ENCODE results near the gene HKDC1.

The HKDC1 gene

DNA sequence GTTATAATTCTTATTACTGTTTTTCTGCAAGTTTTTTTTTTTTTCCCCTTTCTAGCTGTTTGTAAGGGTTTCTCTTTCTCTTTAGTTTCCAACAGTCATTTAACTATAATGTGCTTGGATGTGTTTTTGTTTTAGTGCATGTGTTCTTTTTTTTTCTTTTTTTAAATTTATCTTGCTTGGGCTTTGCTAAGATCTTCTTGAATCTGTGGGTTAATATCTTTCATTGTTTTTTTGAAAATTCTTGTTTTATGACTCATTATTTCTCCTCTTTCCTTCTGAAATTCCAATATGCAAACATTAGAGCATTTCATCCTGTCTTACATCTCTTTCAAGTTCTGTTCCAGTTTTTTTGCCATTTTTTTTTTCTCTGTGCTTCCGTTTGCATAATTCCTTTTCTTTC is 52.5 kb downstream of the HKDC1 start:
- TF ChIP-seq MAX (IDR thresholded peaks at IDR 0.05): no peak
- no peak for TF ChIP-seq FOXM1 (IDR thresholded peaks at IDR 0.05; ENCODE audit: borderline replicate concordance, low read depth)
- TF ChIP-seq ZBTB7A (IDR thresholded peaks at IDR 0.05; ENCODE audit: low read depth): no peak
- TF ChIP-seq YY1 (IDR thresholded peaks at IDR 0.05; ENCODE audit: low read depth): no peak
- TF ChIP-seq NFIC (IDR thresholded peaks at IDR 0.05): no peak
- no peak for TF ChIP-seq TCF12 (IDR thresholded peaks at IDR 0.05; ENCODE audit: low read depth)
- no peak for TF ChIP-seq EGR1 (IDR thresholded peaks at IDR 0.05)
- TF ChIP-seq CREB1 (IDR thresholded peaks at IDR 0.05; ENCODE audit: low read depth): no peak
- no peak for TF ChIP-seq EP300 (IDR thresholded peaks at IDR 0.05; ENCODE audit: borderline replicate concordance)
- TF ChIP-seq, protein P1, sequence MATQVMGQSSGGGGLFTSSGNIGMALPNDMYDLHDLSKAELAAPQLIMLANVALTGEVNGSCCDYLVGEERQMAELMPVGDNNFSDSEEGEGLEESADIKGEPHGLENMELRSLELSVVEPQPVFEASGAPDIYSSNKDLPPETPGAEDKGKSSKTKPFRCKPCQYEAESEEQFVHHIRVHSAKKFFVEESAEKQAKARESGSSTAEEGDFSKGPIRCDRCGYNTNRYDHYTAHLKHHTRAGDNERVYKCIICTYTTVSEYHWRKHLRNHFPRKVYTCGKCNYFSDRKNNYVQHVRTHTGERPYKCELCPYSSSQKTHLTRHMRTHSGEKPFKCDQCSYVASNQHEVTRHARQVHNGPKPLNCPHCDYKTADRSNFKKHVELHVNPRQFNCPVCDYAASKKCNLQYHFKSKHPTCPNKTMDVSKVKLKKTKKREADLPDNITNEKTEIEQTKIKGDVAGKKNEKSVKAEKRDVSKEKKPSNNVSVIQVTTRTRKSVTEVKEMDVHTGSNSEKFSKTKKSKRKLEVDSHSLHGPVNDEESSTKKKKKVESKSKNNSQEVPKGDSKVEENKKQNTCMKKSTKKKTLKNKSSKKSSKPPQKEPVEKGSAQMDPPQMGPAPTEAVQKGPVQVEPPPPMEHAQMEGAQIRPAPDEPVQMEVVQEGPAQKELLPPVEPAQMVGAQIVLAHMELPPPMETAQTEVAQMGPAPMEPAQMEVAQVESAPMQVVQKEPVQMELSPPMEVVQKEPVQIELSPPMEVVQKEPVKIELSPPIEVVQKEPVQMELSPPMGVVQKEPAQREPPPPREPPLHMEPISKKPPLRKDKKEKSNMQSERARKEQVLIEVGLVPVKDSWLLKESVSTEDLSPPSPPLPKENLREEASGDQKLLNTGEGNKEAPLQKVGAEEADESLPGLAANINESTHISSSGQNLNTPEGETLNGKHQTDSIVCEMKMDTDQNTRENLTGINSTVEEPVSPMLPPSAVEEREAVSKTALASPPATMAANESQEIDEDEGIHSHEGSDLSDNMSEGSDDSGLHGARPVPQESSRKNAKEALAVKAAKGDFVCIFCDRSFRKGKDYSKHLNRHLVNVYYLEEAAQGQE (IDR thresholded peaks at IDR 0.05; ENCODE audit: low read depth): no peak
- no peak for TF ChIP-seq RAD21 (IDR thresholded peaks at IDR 0.05; ENCODE audit: low read depth)
- no peak for TF ChIP-seq TEAD4 (IDR thresholded peaks at IDR 0.05)
- TF ChIP-seq TAF1 (IDR thresholded peaks at IDR 0.05; ENCODE audit: low read depth): no peak
- TF ChIP-seq USF1 (IDR thresholded peaks at IDR 0.05): no peak
- TF ChIP-seq CEBPB (IDR thresholded peaks at IDR 0.05): no peak

DNA sequence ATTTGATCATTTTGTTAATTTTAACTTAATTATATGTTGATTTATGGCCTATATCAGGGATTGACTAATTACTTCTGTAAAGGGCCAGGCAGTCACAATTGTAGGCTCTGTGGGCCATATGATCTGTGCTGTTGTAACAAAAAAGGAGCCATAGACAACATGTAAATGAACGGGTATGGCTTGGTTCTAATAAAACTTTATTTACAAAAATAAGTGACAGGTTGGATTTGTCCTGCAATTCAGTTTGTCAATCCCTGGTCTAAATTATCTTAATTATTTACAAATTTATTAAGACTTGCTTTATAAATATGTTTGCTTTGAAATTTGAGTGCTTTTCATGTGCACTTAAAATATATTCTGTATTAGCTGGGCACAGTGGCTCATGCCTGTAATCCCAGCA is 55.3 kb downstream of the HKDC1 start:
- no peak for TF ChIP-seq TAF1 (IDR thresholded peaks at IDR 0.05; ENCODE audit: low read depth)
- TF ChIP-seq ZBTB7A (IDR thresholded peaks at IDR 0.05; ENCODE audit: low read depth): no peak
- no peak for TF ChIP-seq NFIC (IDR thresholded peaks at IDR 0.05)
- TF ChIP-seq RAD21 (IDR thresholded peaks at IDR 0.05; ENCODE audit: low read depth): no peak
- no peak for TF ChIP-seq FOXM1 (IDR thresholded peaks at IDR 0.05; ENCODE audit: borderline replicate concordance, low read depth)
- no peak for TF ChIP-seq USF1 (IDR thresholded peaks at IDR 0.05)
- TF ChIP-seq, protein P1 (IDR thresholded peaks at IDR 0.05; ENCODE audit: low read depth): no peak
- TF ChIP-seq MAX (IDR thresholded peaks at IDR 0.05): no peak
- TF ChIP-seq EGR1 (IDR thresholded peaks at IDR 0.05): no peak
- TF ChIP-seq TCF12 (IDR thresholded peaks at IDR 0.05; ENCODE audit: low read depth): no peak
- no peak for TF ChIP-seq CEBPB (IDR thresholded peaks at IDR 0.05)
- TF ChIP-seq YY1 (IDR thresholded peaks at IDR 0.05; ENCODE audit: low read depth): no peak
- no peak for TF ChIP-seq TEAD4 (IDR thresholded peaks at IDR 0.05)

DNA sequence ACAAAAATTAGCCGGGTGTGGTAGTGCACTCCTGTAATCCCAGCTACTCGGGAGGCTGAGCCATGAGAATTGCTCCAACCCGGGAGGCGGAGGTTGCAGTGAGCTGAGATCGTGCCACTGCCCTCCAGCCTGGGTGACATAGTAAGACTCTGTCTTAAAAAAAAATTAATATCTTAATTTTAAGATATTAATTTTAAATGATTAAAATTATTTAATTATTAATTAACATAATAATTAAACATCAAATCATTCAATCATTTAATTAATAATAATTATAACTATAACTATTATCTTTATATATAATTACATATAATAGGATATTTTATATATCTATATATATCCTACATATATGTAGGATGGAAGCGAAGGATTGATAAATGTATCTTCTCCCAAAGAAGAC is 56.4 kb downstream of the HKDC1 start:
- TF ChIP-seq ZBTB7A (IDR thresholded peaks at IDR 0.05; ENCODE audit: low read depth) (no peak), YY1 (IDR thresholded peaks at IDR 0.05; ENCODE audit: low read depth) (no peak), CEBPB (IDR thresholded peaks at IDR 0.05) (no peak), RAD21 (IDR thresholded peaks at IDR 0.05; ENCODE audit: low read depth) (no peak), TAF1 (IDR thresholded peaks at IDR 0.05; ENCODE audit: low read depth) (no peak), TCF12 (IDR thresholded peaks at IDR 0.05; ENCODE audit: low read depth) (no peak), USF1 (IDR thresholded peaks at IDR 0.05) (no peak), EP300 (IDR thresholded peaks at IDR 0.05; ENCODE audit: borderline replicate concordance) (no peak), CREB1 (IDR thresholded peaks at IDR 0.05; ENCODE audit: low read depth) (no peak)
- TF ChIP-seq, protein P1 (IDR thresholded peaks at IDR 0.05; ENCODE audit: low read depth): no peak

DNA sequence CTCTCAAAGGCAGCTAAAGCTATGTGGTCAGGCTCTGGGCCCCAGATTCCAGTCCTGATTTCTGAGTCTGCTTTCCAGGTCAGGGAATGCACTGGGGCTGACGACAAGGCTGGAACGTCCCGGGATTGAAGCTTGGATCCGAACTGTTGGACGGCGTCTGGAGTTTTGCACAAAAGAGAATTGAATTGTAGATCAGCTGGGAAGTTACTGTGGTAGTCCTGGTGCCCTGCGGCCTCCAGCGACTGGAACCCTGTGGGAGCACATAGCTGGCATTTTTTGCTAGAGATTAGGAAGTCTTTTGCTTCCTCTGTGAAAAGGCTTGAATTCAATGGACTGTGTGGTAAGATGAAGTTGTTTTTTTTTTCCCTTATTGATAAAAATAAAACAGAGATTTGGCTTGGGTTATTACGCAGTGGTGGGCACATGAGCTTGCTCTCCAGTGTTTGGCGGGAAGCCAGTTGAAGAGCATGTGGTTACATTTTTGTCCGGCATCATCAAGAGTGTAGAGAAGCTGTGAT is 58.4 kb downstream of the HKDC1 start, which contains the start of gene HK1:
Gene HK1 (plus strand): TSS at position 51 of the 518 bp plus-strand sequence.
- no peak for TF ChIP-seq YY1 (IDR thresholded peaks at IDR 0.05; ENCODE audit: low read depth)
- TF ChIP-seq EGR1 (IDR thresholded peaks at IDR 0.05): no peak
- no peak for TF ChIP-seq RAD21 (IDR thresholded peaks at IDR 0.05; ENCODE audit: low read depth)
- TF ChIP-seq, protein P1 (IDR thresholded peaks at IDR 0.05; ENCODE audit: low read depth): no peak
- no peak for TF ChIP-seq NFIC (IDR thresholded peaks at IDR 0.05)
- no peak for TF ChIP-seq ZBTB7A (IDR thresholded peaks at IDR 0.05; ENCODE audit: low read depth)
- no peak for TF ChIP-seq TAF1 (IDR thresholded peaks at IDR 0.05; ENCODE audit: low read depth)
- TF ChIP-seq TEAD4 (IDR thresholded peaks at IDR 0.05): no peak
- TF ChIP-seq TCF12 (IDR thresholded peaks at IDR 0.05; ENCODE audit: low read depth): no peak
- no peak for TF ChIP-seq MAX (IDR thresholded peaks at IDR 0.05)
- no peak for TF ChIP-seq EP300 (IDR thresholded peaks at IDR 0.05; ENCODE audit: borderline replicate concordance)
- no peak for TF ChIP-seq CREB1 (IDR thresholded peaks at IDR 0.05; ENCODE audit: low read depth)
- TF ChIP-seq CEBPB (IDR thresholded peaks at IDR 0.05): no peak
- no peak for TF ChIP-seq FOXM1 (IDR thresholded peaks at IDR 0.05; ENCODE audit: borderline replicate concordance, low read depth)
